ENCODE results near the gene MPV17L2.
"Not testable (repeated sequence)": the region's sequence is repeated elsewhere in the genome, so short reads cannot be mapped to it uniquely, and the experiment has no call there.

DNA sequence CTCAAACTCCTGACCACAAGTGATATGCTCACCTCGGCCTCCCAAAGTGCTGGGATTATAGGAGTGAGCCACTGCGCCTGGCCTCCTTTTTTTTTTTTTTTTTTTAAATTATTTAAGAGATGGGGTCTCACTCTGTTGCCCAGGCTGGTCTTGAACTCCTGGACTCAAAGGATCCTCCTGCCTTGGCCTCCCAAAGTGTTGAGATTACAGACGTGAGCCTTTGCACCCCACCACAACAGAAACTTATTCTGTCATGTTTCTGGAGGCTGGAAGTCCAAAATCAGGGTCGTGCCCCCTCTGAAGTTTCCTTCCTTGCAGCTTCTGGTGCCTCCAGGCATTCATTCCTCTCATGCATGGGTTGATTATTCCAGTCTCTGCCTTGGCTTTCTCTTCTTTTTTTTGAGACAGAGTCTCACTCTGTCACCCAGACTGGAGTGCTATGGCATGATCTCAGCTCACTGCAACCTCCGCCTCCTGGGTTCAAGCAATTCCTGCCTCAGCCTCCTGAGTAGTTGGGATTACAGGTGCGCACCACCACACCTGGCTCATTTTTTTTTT lies 33.9 kb upstream of the MPV17L2 start:
- TF ChIP-seq, protein P1, sequence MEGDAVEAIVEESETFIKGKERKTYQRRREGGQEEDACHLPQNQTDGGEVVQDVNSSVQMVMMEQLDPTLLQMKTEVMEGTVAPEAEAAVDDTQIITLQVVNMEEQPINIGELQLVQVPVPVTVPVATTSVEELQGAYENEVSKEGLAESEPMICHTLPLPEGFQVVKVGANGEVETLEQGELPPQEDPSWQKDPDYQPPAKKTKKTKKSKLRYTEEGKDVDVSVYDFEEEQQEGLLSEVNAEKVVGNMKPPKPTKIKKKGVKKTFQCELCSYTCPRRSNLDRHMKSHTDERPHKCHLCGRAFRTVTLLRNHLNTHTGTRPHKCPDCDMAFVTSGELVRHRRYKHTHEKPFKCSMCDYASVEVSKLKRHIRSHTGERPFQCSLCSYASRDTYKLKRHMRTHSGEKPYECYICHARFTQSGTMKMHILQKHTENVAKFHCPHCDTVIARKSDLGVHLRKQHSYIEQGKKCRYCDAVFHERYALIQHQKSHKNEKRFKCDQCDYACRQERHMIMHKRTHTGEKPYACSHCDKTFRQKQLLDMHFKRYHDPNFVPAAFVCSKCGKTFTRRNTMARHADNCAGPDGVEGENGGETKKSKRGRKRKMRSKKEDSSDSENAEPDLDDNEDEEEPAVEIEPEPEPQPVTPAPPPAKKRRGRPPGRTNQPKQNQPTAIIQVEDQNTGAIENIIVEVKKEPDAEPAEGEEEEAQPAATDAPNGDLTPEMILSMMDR (IDR thresholded peaks at IDR 0.05) = not testable (repeated sequence)
- not testable (repeated sequence) for TF ChIP-seq ZFX (IDR thresholded peaks at IDR 0.05; ENCODE audit: borderline replicate concordance)

All from 22Rv1 (cell line).